GDM1 (cell line): ENCODE data around the gene NDOR1.
A peak's percentile ranks its signal among the peaks of the same experiment; 100 is the strongest.
"Not testable (repeated sequence)": the region's sequence is repeated elsewhere in the genome, so short reads cannot be mapped to it uniquely, and the experiment has no call there.

Source experiments
- DNase-seq: peaks from one replicate; lab custom pipeline; 2025; lab: John Stamatoyannopoulos, UW

The NDOR1 gene

GRCh38 chr9:137244486-137245449, 39.3 kb downstream of the NDOR1 start:
- DNase-seq, result no peak

- no peak for DNase-seq
Observed at GRCh38 chr9:137245450-137246421, 40.2 kb downstream of the NDOR1 start.

DNA sequence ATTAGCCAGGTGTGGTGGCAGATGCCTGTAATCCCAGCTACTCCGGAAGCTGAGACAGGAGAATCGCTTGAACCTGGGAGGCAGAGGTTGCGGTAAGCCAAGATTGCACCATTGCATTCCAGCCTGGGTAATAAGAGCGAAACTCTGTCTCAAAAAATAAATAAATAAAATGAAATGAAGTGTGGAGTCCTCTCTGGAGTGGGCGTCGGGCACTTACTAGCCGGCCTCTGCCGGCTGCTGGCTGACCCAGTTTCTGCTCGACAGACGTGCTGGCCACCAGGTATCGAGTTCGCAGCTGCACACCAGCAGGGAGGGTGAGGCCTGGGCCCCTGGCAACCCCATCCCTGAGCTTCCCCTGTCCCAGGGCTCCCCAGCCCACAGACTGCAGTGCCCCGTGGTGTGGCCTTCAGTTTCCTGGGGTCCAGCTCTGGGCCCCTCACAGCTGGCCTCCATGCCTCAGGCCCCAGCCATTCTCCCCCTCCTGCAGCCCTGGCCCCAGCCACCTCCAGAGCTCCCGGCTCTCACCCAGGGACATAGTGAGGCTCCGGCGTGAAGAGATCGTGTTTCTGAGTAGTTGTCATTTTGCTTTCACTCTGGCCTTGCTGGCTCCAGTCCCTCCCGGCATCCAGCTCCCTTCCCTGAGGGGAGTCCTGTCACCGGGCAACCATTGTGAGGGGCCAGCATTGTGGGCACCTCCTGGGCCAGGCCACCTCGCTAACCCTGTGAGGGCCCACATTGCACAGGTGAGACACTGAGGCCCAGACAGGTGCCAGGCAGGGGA, 41.8 kb downstream of the NDOR1 start:
- DNase-seq, result no peak

DNA sequence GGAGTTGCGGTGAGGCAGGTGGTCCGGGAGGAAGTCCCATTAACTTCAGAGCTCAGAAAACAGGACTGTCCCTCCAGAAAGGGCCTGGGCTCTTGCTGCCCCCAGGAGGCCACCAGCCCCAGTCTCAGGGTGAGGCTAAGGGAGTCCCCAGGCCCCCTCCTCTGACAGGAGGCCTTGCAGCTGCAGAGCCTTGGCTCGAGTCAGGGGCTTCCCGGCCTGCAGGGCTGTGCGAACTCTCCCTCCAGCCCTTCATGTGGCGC, 42.3 kb downstream of the NDOR1 start:
- no peak for DNase-seq

DNA sequence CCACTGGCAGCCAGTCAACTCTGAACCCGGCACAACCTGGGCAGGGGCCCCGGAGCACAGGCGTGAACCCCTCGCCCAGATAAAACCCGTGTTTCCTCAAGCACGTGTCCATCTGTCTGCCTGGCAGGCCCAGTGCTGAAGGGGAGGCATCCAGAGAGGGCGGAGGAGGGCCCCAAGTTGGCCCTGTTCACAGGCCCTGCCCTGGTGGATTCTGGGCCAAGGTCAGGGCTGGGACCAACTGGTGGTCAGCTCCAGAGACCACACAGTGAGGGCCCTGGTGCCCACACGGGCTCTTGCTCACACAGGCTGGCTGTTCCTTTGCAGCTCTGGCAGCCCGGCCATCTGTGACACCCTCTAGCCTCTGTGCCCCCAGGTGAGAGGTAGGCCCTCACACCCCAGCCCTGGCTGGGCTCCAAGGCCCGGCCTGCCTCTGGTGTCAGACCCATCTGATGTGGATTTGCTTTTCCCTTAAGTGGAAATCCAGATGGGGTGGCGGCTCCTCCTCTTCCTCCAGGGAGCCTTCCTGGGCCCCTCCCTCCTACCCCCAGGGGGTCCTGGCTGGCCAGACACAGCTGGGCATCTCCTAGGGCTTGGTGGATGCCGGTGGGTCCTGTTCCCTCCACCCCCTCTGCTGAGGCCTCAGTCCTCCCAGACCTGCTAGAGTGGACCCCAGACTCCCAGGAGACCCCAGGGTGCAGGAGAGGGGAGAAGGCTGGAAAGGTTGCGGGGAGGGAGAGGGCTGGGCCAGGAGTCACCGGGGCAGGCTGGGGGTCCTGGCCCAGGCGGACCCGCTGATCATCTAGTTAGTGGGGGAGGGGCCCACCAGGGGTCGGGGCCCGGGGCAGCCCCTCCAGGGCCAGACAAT, 45.1 kb downstream of the NDOR1 start:
- DNase-seq, result no peak

- no peak for DNase-seq
Observed at GRCh38 chr9:137251194-137251461, 45.6 kb downstream of the NDOR1 start, which contains the start of gene STPG3. STPG3 (plus strand) TSS chr9:137251286; CDS start chr9:137251287, 1 bp downstream.

DNA sequence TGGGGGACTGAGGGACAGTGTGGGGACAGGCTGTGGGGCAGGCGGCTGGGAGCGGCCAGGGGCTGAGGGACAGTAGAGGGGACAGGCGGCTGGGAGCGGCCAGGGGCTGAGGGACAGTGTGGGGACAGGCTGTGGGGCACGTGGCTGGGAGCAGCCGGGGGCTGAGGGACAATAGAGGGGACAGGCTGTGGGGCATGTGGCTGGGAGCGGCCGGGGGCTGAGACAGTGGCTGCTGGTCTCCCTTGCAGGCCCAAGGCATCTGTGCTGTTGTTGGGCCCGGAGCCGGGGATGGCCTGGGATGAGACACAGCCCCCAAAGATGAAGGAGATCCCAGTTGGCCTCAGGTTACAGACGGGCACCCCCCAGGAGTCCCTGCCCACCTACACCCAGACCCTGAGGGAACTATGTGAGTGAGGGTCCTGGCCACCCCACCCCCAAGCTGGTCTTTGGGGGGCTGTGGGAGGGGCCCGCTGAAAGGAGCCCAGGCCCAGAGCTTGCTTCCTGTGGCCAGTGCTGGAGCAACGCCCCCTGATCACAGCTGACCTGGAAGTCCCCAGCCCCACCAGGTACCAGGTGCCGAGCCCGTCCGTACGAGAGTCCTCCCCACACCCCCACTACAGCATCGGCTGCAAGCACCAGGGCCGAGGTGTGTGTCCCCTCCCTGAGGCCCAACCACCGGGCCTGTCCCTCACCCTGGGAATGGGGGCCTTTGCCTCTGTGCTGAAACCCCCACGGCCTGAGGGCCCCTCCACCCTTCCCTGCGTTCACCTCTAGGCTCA, 46.2 kb downstream of the NDOR1 start:
- no peak for DNase-seq

- DNase-seq, result no peak
Observed at GRCh38 chr9:137252555-137253506, 47.3 kb downstream of the NDOR1 start.

DNA sequence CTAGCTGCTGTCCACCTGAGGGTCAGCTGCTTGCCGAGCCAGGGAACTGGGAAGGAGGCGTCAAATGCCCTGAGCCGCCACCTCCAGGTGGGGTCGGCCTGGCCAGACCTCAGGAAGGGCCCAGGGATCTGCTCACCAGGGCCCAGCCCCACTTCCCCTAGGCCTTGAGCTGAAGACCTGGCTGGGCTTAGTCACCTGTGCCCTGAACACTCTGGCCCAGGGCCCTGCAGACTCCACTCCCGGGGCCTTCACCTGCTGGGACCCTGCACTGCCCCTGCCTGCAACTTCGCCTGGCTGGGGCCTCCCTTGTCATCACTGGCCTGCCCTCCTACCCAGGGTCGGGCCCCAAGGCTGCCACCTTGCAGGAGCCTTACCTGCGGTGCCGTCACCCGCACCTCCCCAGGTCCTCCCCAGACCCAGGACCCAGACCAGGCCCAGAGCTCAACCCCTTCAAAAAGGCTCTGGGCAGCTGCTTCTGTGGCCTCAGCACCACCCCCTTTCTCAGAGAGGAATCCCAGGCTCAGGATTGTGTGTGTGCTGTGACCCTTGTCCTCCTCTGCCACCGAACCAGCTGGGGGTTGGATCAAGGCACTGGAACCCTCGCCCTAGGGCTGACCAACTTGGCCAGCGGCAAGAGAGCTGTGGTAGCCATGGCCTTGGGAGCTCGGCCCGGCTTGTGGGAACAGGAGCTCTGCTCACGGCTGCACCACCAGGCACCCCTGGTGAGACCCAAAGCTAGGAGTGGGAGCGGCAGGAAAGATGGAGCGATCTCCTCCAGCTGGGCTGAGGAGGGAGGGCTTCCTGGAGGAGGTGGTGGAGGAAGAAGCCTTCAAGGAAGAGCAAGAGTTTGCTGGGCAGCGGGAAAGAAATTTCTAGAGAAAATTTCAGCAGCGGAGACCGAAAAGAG, 48.5 kb downstream of the NDOR1 start:
- DNase-seq, result no peak

DNA sequence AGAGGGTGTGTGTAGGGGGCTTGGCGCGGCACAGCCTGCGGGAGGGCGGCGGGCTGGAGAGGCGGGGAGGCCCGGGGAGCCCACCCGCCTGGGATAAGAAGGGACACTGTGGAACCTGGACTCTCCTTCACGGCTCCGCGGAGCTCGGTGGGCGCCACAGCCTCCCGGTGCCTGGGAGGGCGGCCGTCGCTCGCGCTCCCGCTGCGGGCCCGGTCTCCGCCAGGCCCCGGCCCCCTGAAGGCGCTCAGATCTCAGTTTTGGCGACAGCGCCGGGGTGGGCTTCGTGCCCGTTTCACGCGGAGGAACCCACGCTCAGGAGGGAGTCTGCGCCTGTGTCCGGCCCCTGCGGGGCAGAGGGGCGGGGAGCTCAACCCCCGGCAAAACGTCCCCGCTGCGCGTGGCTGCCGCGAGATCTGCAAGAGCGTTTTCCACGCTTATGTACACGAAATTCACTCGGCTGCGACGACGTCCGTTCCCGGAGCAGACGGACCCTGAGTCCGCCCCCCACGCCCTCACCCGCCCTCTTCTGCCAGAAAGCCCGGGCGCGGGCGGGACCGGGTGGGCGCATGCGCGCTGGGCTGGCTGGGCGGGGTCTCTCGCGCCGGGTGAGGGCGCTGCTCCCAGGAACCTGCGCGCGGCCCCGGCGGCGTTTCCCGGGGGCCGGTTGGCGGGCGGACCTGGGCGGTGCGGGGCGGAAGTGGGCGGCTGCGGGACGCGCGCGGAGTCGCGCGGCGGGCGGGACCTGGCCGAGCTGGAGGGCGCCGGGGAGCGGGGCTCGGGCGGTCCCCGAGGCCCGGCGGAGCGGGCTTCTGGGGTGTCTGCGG, 49.3 kb downstream of the NDOR1 start, which contains the start of gene NELFB:
TSS of gene NELFB (plus strand) at position 704 of the 824 bp plus-strand sequence.
- DNase-seq, result peak; percentile 85

DNA sequence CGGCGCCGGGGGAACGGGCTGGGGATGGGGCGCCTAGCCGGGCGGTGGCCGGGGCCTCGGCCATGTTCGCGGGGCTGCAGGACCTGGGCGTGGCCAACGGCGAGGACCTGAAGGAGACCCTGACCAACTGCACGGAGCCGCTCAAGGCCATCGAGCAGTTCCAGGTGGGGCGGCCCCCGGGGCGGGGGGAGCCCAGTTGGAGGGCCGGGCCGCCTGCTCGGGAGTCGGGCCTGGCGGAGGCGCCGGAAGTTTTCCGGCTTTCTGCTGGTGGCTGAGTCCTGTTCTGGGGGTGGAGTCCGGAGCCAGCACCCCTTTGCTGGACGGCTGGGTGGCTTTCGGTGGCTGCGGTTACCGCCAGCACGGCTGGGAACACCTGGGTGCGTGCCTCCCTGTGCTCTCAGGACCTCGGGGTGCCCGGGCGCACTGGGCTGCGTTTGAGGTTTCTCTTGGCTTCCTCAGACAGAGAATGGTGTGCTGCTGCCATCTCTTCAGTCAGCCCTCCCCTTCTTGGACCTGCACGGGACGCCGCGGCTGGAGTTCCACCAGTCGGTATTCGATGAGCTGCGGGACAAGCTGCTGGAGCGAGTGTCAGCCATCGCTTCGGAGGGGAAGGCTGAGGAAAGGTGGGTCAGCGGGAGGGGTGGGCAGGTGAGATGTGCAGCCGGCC, 50.1 kb downstream of the NDOR1 start:
- no peak for DNase-seq

DNA sequence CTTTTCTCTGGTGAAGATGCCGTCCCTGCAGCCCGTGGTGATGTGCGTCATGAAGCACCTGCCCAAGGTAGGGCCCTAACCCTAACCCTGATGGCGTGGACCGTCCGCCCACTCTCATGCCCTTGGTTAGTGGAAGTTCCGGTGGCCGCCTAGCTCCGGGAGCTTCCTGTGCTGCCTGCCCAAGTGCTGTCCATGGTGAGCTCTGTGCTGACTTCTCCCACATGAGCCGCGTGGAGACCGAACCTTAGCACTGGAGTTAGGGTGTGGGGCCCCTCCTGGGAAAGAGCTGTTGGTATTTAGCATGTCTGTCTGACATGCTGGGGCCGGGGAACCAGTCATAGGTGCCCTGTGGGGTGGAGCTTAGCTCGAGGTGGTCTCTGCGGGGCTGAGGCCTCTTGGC, 50.9 kb downstream of the NDOR1 start:
- no peak for DNase-seq

DNA sequence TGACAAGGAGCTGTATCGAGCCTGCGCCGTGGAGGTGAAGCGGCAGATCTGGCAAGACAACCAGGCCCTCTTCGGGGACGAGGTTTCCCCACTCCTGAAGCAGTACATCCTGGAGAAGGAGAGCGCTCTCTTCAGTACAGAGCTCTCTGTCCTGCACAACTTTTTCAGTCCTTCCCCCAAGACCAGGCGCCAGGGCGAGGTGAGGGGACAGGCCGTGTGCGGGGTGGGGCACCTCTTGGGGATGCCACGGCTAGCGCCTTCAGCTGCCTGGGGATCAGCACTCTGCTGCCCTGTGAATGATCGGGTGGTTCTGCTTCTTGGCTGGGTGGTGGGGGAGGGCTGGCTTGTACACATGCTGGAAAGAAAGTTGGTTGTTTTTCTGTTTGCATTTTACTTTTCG, 51.4 kb downstream of the NDOR1 start:
- no peak for DNase-seq

DNA sequence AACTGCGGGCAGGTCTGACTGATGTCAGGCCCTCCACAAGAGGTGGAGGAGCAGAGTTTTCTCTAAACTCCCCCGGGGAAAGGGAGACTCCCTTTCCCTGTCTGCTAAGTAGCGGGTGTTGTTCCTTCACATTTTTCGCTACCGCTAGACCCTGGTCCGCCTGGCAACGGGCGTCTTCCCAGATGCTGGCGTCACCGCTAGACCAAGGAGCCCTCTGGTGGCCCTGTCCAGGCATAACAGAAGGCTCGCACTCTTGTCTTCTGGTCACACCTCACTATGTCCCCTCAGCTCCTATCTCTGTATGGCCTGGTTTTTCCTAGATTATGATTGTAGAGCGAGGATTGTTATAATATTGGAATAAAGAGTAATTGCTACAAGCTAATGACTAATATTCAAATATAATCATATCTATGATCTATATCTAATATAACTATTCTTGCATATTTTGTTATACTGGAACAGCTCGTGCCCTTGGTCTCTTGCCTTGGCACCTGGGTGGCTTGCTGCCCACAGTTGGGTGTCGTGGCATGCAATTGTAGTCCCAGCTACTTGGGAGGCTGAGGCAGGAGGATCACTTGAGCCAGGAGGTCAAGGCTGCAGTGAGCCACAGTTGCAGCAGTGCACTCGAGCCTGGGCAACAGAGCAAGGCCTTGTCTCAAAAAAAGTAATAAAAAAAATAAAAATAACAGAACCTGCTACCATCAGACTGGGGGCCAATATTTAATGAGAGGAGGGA, 56.8 kb downstream of the NDOR1 start:
- DNase-seq, result not testable (repeated sequence)

GRCh38 chr9:137262909-137263285, 57.4 kb downstream of the NDOR1 start:
- no peak for DNase-seq

- DNase-seq, result no peak
Observed at GRCh38 chr9:137263506-137263905, 58.0 kb downstream of the NDOR1 start.
